D721Med (cell line): ENCODE results near the gene APOL1.
"Not testable (repeated sequence)": the region's sequence is repeated elsewhere in the genome, so short reads cannot be mapped to it uniquely, and the experiment has no call there.

ENCODE experiments used
- DNase-seq: peaks from one replicate; pipeline ENCODE4 v3.0.0; 2011; ENCODE audit warnings: low spot score; ENCODE audit not compliant: insufficient read length
- FAIRE-seq: peaks from 2 replicates; lab custom pipeline; 2011; peaks lifted over from hg19 to GRCh38; lab: Jason Lieb, UNC
- TF ChIP-seq, protein P1 (sequence below): IDR thresholded peaks from 2 replicates; pipeline ENCODE4 v1.5.1; 2012; ENCODE audit warnings: mild to moderate bottlenecking, control low read depth; ENCODE audit not compliant: insufficient read depth; ENCODE audit errors: missing control alignments

The APOL1 gene

DNA sequence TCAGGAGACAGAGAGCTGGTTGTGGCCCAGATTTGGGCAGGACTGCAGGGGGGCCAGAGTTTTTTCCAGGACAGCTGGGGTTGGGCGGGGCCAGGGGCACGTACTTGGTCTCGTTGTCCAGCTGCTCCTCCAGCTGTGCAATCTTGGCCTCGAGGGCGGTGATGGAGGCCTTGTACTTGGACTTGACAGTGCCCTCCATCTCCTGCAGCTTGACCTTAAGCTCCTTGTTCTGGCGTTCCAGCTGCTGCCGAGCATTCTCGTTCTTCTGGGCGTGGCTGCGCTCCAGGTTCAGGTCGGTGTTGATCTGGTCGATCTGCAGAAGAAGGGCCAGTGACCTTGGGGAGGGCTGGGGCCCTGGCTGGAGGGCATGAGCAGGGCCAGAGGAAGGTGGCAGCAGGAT is 32.1 kb downstream of the APOL1 start:
- DNase-seq (no peak), FAIRE-seq (no peak)
- TF ChIP-seq, protein P1, sequence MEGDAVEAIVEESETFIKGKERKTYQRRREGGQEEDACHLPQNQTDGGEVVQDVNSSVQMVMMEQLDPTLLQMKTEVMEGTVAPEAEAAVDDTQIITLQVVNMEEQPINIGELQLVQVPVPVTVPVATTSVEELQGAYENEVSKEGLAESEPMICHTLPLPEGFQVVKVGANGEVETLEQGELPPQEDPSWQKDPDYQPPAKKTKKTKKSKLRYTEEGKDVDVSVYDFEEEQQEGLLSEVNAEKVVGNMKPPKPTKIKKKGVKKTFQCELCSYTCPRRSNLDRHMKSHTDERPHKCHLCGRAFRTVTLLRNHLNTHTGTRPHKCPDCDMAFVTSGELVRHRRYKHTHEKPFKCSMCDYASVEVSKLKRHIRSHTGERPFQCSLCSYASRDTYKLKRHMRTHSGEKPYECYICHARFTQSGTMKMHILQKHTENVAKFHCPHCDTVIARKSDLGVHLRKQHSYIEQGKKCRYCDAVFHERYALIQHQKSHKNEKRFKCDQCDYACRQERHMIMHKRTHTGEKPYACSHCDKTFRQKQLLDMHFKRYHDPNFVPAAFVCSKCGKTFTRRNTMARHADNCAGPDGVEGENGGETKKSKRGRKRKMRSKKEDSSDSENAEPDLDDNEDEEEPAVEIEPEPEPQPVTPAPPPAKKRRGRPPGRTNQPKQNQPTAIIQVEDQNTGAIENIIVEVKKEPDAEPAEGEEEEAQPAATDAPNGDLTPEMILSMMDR, result no peak

DNA sequence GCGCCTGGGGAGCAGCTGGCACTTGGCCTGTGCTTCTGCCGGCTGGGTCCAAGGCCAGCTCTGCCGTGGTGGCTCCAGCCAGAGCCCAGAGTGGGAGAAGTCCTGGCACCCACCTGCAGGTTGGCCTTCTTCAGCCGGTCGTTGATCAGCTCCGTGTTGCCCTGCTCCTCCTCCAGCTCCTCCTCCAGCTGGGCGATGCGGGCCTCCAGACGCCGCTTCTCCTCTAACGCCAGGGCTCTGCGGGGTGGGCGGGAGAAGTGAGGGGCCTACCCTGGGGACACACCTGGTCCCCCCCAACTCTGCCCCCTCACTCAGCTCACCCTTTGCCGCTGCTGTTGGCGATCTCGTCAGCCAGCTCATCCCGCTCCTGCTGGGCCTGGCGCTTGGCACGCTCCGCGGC is 32.6 kb downstream of the APOL1 start:
- FAIRE-seq (no peak), DNase-seq (no peak)
- TF ChIP-seq, protein P1, result no peak

DNA sequence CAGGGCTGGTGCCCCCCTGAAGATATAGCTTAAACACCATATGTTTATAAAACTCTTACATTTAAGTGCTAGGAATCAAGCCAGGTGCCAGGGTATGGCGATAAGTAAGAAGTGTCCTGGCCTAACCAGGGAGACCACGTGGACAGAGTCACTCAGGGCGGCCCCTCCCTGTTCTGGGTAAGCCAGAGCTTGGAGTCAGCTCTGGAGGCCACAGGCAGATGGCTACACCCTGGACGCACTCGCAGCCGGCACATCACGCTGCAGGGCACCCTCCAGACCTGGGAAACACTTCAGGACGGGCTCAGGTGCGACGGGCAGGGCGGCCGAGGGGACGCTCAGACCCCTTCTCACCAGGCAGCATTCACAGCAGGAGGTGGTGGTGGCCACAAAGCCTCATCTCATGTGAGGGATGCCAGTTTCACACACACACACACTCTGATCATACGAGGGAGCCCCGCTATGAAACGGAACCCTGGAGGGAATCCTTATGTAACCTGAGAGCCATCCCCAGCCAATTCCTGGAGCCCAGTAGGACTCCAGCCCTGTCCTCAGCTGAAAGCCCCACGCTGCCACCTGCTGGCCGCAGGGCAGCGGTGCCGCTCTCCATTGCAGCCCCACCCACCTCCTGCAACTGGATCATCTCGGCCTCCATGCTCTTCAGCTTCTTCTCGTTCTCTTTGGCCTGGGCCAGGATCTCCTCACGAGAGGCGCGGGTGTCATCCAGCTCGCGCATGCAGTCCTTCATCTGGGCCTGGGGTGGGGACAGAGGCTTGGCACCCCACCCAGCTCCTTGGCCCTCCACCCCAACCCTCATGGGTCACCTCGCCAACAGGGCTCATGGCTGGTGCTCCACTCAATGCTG is 33.4 kb downstream of the APOL1 start:
- TF ChIP-seq, protein P1, result peak; percentile 73
- FAIRE-seq, result no peak
- DNase-seq, result peak; percentile 59

DNA sequence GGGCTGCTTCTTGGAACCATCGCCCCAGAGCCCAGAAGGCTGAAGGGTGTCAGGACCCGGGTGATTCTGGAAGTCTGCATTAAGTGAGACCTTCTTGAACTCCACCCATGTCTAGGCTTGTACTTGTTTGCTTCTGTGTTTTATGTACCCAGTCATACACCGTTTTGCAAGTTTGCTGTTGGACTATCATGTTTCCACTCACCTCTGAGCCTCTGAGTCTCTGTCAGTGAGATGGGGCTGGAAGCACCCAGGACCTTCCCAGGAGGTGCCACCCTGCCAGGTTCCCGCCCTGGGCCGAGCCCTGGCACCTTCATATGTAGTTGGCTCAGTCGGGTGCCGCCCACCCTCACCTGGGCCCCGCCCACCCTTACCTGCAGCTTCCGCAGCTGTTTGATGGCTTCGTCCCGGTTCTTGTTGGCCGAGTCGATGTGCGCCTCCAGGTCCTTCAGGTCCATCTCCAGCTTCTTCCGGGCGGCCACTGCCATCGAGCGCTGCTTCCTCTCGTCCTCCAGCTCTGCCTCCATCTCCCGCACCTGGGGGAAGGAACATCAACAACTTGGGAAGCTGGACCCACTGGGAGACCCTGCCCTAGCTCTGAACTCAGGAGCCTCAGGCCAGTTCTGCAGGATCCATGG is 35.1 kb downstream of the APOL1 start:
- TF ChIP-seq, protein P1, result no peak
- no peak for FAIRE-seq
- no peak for DNase-seq

DNA sequence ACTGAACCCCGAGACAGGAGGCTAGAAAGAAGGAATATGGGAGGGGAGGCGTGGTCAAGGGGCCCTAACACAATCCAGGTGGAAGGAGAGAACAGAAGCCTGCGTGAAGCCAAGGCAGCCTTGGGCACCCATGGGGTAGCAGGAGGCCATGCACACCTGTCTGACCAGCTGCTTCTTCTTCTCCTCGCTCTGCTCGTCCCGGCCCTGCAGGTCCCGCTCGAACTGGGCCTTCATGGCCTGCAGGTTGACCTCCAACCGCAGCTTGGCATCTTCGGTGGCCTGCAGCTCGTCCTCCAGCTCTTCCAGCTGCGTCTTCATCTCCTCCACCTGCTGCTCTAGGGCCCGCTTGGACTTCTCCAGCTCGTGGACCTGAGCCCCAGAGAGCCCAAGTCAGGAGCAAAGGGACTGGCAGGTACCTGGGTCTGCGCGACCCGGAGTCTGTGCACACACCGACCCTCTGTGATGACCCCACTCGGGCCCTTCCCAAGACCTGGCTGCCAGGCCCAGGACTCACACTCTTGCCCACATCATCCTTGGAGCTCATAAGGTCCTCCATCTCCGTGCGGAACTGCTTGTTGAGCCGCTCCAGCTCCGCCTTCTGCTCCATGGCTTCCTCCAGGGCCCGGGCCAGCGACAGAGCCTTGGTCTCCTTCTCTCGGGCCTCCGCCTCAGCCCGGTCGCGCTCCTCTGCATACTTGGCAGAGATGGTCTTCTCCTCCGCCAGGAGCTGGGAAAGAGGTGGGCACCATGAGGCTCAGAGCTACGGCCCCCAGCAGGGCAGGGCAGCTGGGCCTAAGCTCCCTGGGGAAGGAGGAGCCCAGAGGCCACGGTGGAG is 35.9 kb downstream of the APOL1 start:
- TF ChIP-seq, protein P1, result no peak
- no peak for FAIRE-seq
- DNase-seq, result no peak

DNA sequence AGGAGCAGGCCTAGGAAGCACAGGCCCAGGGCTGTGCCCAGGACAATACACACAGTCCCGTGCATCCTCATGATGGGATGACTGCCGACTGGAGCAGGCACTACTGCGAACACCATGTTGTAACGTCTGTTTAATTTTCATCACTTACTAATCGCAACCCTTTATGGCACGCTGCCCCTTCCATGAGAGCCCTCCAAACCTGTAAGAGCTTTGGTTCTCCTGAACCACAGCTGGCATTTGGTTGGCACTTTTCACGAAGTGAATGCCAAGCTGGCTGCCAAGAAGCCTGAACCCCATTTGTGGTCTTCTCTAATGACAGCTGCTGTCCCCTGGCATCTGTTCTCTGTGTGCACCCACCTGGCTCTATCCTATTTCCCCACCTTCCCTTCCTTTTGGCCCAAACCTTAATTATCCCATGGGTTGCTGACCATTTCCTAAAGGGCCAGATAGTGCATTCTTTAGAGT is 36.5 kb downstream of the APOL1 start:
- FAIRE-seq (no peak), DNase-seq (no peak)
- TF ChIP-seq, protein P1, result no peak

DNA sequence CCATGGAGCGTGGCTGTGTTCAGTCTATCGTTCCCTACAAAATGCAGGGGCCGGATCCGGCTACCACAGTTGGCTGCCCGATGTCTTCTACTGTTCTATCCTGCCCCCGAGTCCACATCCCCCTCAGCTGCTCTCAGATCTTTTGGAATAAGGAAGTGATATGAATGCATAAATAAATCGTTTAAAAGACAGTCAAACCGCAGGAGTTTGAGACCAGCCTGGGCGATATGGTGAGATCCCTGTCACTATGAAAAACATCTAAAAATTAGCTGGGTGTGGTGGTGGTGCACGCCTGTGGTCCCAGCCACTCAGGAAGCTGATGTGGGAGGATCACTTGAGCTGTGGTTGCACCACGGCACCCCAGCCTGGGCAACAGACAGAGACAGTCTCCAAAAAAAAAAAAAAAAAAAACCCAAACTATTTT is 37.0 kb downstream of the APOL1 start:
- FAIRE-seq, DNase-seq: not testable (repeated sequence)

DNA sequence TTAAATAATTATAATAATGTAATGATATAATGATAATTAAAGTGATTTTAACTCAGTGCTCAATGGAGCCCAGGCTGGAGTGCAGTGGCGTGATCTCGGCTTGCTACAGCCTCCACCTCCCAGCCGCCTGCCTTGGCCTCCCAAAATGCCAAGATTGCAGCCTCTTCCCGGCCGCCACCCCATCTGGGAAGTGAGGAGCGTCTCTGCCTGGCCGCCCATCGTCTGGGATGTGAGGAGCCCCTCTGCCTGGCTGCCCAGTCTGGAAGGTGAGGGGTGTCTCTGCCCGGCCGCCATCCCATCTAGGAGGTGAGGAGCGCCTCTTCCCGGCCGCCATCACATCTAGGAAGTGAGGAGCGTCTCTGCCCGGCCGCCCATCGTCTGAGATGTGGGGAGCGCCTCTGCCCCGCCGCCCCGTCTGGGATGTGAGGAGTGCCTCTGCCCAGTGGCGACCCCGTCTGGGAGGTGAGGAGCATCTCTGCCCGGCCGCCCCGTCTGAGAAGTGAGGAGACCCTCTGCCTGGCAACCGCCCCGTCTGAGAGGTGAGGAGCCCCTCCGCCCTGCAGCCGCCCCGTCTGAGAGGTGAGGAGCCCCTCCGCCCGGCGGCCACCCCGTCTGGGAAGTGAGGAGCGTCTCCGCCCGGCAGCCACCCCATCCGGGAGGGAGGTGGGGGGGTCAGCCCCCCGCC is 37.6 kb downstream of the APOL1 start:
- DNase-seq, FAIRE-seq: not testable (repeated sequence)
